NCI-H524 (cell line): ENCODE data around the gene HMMR.
A peak's percentile ranks its signal among the peaks of the same experiment; 100 is the strongest.
"Not testable (repeated sequence)": the region's sequence is repeated elsewhere in the genome, so short reads cannot be mapped to it uniquely, and the experiment has no call there.

Source experiments
- DNase-seq, 2 experiments: peaks; one replicate each; lab custom pipeline; 2025; lab: John Stamatoyannopoulos, UW

HMMR gene

DNA sequence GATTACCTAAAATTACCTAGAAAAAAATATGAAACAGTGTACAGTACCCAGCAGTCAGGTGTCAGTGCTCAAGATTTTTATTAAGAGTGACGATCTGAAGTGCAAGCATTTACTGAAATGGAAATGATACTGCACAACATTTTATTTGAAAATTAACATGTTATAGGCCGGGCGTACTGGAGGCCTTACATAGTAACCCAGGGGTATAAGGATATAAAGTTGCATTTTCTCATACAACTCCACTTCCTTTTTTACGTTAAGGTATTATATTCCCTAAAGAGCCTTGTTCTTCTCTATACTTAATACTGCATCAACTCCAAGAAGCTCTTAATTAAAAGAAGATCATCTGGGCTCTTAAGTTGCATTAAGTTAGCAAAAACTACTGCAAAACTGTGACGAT lies 48.3 kb downstream of the HMMR start:
- peak in 1 of 2 experiments; percentile 0 for DNase-seq

DNA sequence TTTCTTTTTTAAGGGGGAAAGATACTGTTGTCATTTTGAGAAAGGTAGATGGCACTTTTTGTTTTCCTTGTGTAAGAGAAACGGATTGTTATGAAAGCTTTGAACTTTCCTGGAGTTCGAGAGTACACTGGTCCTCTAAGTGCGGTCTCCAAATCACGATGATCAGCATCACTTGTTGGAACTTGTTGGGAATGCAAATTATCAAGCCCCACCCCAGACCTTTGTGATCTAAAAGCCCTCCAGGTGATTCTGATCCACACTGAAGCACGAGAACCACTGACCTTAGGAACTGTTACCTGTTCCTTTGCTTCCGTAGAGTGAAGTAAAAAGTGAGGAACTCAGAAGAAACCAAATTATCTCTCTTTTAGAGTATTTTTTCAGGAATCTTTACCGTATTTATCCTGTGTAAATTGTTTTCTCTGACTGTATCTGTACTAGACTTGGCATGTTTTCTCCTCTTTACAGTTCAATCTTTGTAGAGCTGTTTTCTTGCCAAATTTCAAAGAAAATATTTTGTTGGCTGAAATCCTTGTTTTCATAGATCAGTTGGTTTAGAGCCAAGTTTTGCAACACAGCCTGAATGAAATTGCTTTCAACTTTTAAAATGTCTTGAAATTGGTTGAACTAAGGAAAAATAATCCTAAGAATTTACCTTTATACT lies 49.0 kb downstream of the HMMR start:
- DNase-seq = no peak

DNA sequence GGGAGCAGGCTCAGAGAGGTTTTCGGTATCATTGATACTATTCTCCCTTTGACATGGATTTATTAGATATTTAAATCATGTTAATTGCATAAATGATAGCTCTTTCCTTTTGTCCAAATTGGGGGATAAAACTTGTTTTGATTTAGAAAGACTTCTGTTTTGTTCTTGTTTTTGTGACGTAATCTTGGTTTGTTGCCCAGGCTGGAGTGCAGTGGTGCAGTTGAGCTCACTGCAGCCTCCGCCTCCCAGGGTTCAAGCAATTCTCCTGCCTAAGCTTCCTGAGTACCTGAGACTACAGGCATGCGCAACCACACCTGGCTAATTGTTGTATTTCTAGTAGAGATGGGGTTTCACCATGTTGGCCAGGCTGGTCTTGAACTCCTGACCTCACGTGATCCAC lies 52.1 kb downstream of the HMMR start:
- DNase-seq = no peak

DNA sequence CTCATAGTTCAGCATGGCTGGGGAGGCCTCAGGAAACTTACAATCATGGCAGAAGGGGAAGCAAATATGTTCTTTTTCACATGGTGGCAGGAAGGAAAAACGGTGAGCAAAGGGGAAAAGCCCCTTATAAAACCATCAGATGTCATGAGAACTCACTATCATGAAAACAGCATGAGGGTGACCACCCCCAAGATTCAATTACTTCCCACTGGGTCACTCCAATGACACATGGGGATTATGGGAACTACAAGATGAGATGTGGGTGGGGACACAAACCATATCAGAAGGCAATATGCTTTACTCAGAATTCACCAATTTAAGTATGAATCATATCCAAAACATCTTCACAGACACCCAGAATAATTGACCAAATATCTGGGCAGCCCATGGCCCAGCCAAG lies 64.7 kb downstream of the HMMR start:
- no peak for DNase-seq

DNA sequence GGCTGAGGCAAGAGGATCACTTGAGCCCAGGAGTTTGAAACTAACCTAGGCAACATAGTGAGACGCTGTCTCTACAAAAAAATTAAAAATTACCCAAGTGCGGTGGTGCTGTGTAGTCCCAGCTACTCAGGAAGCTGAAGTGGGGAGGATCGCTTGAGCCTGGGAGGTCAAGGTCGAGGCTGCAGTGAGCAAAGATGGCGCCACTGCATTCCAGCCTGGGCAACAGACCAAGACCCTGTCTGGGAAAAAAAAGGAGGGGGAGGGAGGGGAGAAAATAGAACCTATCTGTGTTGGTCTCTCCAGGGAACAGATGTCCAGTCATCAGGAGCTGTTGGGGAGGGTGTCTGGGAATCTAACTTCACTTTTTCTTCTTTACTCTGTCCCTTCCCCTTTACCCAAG lies 69.3 kb downstream of the HMMR start:
- no peak for DNase-seq

DNA sequence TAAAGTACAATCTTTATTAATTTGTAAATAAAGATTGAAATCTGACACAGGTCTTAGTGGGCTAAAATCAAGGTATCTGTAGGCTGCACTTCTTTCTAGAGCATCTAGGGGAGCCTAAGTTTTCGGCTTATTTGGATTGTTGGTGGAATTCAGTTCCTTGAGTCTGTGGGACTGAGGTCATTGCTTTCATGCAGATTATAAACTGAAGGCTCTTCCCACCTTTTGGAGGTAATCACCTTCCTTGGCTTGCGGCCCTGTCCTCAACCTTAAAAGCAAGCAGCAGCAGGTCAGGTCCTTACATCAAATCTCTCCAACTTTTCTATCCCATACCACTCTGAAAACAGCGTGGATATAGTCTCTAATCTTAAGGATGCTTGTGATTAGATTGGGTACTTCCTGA lies 70.8 kb downstream of the HMMR start:
- no peak for DNase-seq

DNA sequence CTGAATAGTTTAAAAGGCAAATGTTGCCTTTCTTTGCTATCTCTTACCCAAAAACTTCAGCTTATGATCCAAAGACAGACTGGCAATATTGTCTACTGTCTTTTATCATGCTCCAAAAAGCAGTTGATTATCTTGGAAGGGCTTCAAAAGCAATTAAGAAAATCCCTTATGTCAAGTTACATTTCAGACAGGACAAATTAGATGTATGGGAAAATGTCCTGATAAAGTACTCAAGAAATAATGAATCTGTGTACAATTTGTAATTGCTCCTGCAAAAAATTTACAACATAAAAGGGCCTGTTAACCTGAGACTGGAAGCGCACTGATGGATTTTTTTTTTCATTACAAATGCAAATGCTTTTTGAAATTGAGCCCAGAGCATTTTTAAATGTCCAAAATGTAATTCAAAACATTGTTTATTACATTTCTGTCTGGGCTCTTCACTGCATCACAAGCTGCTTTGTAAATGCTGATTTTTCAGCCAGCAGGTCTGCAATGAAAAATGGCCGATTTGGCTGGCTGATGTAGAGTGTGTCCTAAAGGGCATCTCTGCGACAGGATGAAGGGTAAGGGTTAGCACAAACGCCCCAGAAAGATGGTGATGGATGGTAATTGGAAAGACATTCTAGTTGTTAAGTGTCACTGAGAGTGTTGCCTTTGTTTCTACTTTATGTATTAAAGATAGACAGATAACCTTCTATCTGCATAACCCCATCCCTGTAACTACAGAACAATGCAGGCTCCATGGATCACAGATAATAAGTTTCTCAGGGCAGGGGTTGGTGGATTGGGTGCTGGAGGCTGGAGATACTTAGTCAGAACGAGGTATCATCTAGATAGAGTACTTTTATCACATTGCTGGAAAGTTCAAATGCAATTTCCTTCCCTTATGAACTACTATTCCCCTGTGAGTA lies 72.0 kb downstream of the HMMR start:
- no peak for DNase-seq

DNA sequence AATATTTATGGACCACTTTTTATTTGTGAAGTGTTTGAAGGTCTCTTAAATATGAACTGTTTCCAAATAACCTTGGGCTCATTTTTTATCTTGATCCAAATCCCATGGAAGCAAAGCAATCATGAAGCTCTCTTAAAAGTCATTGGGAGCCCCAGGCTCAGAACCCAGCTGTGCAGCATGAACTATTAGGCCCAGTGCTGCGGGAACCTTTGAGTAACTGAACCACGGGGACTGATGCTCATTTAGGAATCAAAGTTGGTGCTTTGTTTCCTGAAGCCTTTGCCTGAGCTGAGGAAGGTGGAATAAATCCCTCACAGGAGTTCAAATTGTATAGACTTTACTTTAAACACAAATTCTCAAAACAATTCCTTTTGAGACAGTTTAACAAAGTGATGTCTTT lies 72.8 kb downstream of the HMMR start:
- DNase-seq = no peak

DNA sequence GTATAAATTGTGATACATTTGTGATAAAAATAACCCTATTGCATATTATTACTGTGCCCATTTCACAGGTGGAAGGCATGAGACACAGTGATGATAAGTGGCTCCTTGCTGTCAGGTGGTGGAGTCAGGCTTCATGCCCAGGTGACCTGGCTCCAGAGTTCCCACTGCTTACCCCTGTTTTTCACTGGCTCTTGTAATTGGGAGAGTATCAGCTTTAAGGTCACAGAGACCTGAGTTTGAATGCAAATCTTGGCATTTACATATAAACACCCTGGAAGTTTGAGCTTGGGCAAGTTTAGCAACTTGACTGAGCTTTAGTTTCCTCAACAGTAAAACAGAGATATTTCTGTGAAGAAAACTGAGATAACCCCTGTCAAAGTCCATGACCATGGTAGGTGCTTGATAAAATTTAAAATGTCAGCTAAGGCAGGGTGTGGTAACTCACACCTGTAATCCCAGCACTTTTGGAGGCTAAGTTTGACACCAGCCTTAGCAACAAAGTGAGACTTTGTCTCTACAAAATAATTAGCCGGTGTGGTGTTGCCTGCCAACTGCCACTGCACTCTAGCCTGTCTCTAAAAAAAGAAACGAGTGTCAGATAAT lies 74.2 kb downstream of the HMMR start:
- DNase-seq = no peak

DNA sequence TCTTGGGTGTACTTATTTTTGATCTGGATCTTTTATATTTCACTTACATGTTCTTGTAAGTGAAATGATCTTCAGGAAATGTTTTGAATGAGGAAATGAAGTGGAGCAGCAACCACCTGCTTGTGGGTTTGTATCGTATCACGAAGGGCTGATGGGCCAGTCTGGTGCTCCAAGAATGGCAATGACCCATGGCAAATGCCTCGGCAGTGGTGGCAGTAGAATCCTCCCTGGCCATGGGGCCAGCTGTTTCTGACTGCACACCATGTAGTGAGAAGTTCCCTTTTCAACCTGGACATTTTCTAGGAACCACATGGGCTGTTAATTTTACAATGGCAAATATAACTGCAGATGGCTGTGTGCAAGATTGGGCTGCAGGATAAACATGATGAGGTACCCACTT lies 74.9 kb downstream of the HMMR start:
- DNase-seq = no peak

DNA sequence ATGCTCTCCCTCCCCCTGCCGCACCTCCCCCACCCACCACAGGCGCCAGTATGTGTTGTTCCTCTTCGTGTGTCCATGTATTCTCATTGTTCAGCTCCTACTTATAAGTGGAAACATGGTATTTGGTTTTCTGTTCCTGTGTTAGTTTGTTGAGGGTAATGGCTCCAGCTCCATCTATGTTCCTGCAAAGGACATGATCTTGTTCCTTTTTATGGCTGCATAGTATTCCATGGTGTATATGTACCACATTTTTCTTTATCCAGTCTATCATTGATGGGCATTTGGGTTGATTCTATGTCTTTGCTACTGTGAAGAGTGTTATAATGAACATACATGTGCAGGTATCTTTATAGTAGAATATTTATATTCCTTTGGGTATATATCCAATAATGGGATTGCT lies 76.0 kb downstream of the HMMR start:
- not testable (repeated sequence) for DNase-seq

DNA sequence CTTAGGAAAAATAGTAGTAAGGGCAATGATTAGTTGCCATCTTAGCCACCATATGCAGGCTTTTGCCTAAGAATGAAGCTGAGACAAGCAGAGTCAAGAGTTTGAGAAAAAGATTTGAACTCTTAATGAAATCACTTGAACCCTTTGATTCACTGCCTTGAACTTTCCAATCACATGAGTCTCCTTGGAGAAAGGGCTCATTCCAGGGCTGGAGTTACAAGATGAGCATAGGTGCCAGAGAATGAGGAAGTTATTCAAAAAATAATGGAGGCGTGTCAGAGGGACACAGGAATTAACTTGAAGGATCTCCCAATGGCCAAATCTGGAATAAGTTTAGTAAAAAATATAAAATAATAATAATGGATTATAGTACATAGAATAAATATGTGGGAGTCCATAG lies 80.3 kb downstream of the HMMR start:
- no peak for DNase-seq
